Measurements from ENCODE around the gene CREB3L2. TPM values are rescaled to one million over a fixed set of nuclear protein-coding genes. Genes with fewer than 3 reads are reported as not detected.

CREB3L2 gene
- total RNA-seq, 1 donor from 2014 or later: 61.8 TPM

GRCh38 chr7:137893143-137893742 is 108.6 kb downstream of the CREB3L2 start:
- Histone ChIP-seq H3K27ac (no peak overlapping the region), H3K36me3 (peaks cover 59% of the 10 kb centered on the region), H3K9me3 (no peaks in the 10 kb centered on the region), H3K4me3 (no peak overlapping the region), H3K27me3 (no peaks in the 10 kb centered on the region), H3K4me1 (no peaks in the 10 kb centered on the region)
- DNase-seq: no peak
- intact Hi-C loops (cut with DNase I): no loop called here
- no peak for ATAC-seq
- no peak for TF ChIP-seq CTCF (IDR thresholded peaks at IDR 0.05)

GRCh38 chr7:137891016-137891655 is 110.8 kb downstream of the CREB3L2 start:
- H3K36me3 ChIP-seq: peaks cover 47% of the 10 kb centered on the region
- no peak for ATAC-seq
- intact Hi-C loops (cut with DNase I): no loop called here

GRCh38 chr7:137890449-137890921 is 111.4 kb downstream of the CREB3L2 start:
- H3K27me3 ChIP-seq: no peaks in the 10 kb centered on the region
- no peak for TF ChIP-seq CTCF (IDR thresholded peaks at IDR 0.05)
- no peaks in the 10 kb centered on the region for H3K4me1 ChIP-seq
- peaks cover 47% of the 10 kb centered on the region for H3K36me3 ChIP-seq
- no peak for ATAC-seq
- H3K4me3 ChIP-seq: no peak overlapping the region
- no peaks in the 10 kb centered on the region for H3K9me3 ChIP-seq
- no peak overlapping the region for H3K27ac ChIP-seq
- intact Hi-C loops (cut with DNase I): no loop called here
- DNase-seq: no peak

More at GRCh38 chr7:137891016-137891655, 110.8 kb downstream of the CREB3L2 start:
- no peak overlapping the region for H3K4me3 ChIP-seq
- H3K4me1 ChIP-seq: no peaks in the 10 kb centered on the region
- H3K9me3 ChIP-seq: no peaks in the 10 kb centered on the region
- no peak overlapping the region for H3K27ac ChIP-seq
- no peak for TF ChIP-seq CTCF (IDR thresholded peaks at IDR 0.05)
- DNase-seq: no peak
- no peaks in the 10 kb centered on the region for H3K27me3 ChIP-seq

GRCh38 chr7:137888241-137888640 is 113.6 kb downstream of the CREB3L2 start:
- Histone ChIP-seq H3K4me3 (no peak overlapping the region), H3K9me3 (no peaks in the 10 kb centered on the region), H3K36me3 (peaks cover 53% of the 10 kb centered on the region), H3K27ac (no peak overlapping the region), H3K4me1 (no peaks in the 10 kb centered on the region), H3K27me3 (no peaks in the 10 kb centered on the region)
- no peak for TF ChIP-seq CTCF (IDR thresholded peaks at IDR 0.05)
- intact Hi-C loops (cut with DNase I): loop anchor here (10.0 kb wide), 1 partner anchor 233 kb away; no protein-coding TSS in a partner anchor
- ATAC-seq: no peak
- no peak for DNase-seq

- Histone ChIP-seq H3K9me3 (no peaks in the 10 kb centered on the region), H3K27ac (no peak overlapping the region), H3K36me3 (peaks cover 57% of the 10 kb centered on the region), H3K27me3 (no peaks in the 10 kb centered on the region), H3K4me1 (no peaks in the 10 kb centered on the region), H3K4me3 (no peak overlapping the region)
- intact Hi-C loops (cut with DNase I): loop anchor here (10.0 kb wide), 1 partner anchor 232 kb away; no protein-coding TSS in a partner anchor
- DNase-seq (no peak), ATAC-seq (no peak)
- no peak for TF ChIP-seq CTCF (IDR thresholded peaks at IDR 0.05)
Measured at GRCh38 chr7:137886746-137887145, 115.1 kb downstream of the CREB3L2 start.
